Stimulated activated CD4-positive, alpha-beta T cell treated with anti-CD3 and anti-CD28 coated beads, Interleukin-2, amount 100 ng/mL, for 4 hours (primary cell): ENCODE measurements around the gene GRXCR2.

Experiments used
- DNase-seq: peaks from one replicate; pipeline ENCODE4 v3.0.0-alpha.2; 2020; ENCODE audit warnings: low read depth

GRXCR2 gene

GRCh38 chr5:145834917-145835847, 37.6 kb downstream of the GRXCR2 start, which contains the start of gene PRELID2:
Gene PRELID2 (minus strand): TSS chr5:145835342. CDS start chr5:145835251, 91 bp downstream.
- DNase-seq, result peak; percentile 17

- no peak for DNase-seq
Observed at GRCh38 chr5:145834554-145834916, 38.3 kb downstream of the GRXCR2 start.

GRCh38 chr5:145833631-145834200, 39.1 kb downstream of the GRXCR2 start:
- no peak for DNase-seq

- no peak for DNase-seq
Observed at GRCh38 chr5:145830594-145830993, 42.2 kb downstream of the GRXCR2 start.

- no peak for DNase-seq
Observed at GRCh38 chr5:145829708-145830361, 43.0 kb downstream of the GRXCR2 start.

- no peak for DNase-seq
Observed at GRCh38 chr5:145826895-145827674, 45.7 kb downstream of the GRXCR2 start.

- DNase-seq, result no peak
Observed at GRCh38 chr5:145825751-145826180, 47.0 kb downstream of the GRXCR2 start.

GRCh38 chr5:145824040-145824439, 48.8 kb downstream of the GRXCR2 start:
- DNase-seq, result no peak

GRCh38 chr5:145818604-145819003, 54.2 kb downstream of the GRXCR2 start:
- DNase-seq, result no peak

- no peak for DNase-seq
Observed at GRCh38 chr5:145812877-145813276, 59.9 kb downstream of the GRXCR2 start.

- DNase-seq, result no peak
Observed at GRCh38 chr5:145811834-145812625, 60.8 kb downstream of the GRXCR2 start.
